CD4-positive, alpha-beta T cell treated with Interleukin-10 for 1 hour (primary cell): Measurements from ENCODE around the gene ANKS3.

Source experiments
- DNase-seq: peaks from one replicate; pipeline ENCODE4 v3.0.0-alpha.2; 2020

ANKS3 gene

GRCh38 chr16:4683255-4684057, 50.6 kb downstream of the ANKS3 start:
- no peak for DNase-seq

DNA sequence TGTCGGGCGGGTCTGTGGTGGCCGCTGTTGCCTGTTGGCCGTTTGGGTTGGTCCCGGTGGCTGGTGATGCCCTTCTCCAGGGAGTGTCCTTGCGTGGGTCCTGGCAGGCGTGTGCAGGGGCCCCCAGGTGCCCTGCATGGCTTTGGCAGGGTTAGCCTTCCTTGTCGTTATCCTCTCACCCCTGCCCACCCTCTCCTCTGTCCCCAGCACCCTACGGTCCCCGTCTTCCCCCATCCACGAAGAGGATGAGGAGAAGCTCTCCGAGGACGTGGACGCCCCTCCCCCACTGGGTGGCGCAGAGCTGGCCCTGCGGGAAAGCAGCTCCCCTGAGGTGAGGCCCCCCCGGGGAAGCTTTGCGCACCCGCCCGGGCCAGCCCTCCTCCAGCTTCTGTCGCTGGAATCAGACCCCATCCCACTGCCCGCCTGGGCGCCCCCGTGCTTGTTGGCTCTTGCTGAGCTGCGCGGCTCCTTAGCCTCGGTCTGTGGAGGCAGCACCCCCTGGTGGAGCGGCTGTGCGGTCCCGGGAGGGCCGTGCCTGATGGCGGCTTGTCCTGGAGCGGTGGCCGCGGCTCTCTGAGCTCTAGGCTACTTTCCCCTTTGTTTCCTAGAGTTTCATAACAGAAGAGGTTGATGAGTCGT, 51.3 kb downstream of the ANKS3 start:
- DNase-seq, result peak; percentile 37

DNA sequence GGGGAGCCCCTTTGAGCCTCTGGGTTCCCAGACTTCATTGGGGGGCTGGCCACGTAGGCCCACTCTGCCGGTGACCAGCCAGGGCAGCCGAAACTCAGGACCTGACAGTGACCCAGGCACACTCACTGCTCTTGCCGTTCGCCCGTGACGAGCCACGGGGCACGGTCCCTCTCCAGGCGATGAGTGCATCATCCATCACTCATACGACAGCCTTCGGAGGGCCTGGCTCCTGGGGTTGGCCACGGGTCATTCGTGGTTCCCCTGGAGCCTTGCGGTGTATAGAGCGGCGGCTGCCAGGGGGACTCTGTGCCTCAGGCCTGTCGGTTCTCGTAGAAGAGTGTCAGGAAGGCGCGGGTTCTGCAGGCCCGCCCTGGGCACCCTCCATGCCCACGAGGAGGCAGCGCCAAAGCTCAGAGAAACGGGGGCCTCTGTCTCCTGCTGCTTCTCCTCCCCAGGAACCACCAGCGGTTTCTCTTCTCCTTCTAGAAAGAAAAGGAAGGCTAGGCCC, 51.9 kb downstream of the ANKS3 start:
- DNase-seq, result no peak

GRCh38 chr16:4681471-4682083, 52.5 kb downstream of the ANKS3 start:
- DNase-seq, result no peak

DNA sequence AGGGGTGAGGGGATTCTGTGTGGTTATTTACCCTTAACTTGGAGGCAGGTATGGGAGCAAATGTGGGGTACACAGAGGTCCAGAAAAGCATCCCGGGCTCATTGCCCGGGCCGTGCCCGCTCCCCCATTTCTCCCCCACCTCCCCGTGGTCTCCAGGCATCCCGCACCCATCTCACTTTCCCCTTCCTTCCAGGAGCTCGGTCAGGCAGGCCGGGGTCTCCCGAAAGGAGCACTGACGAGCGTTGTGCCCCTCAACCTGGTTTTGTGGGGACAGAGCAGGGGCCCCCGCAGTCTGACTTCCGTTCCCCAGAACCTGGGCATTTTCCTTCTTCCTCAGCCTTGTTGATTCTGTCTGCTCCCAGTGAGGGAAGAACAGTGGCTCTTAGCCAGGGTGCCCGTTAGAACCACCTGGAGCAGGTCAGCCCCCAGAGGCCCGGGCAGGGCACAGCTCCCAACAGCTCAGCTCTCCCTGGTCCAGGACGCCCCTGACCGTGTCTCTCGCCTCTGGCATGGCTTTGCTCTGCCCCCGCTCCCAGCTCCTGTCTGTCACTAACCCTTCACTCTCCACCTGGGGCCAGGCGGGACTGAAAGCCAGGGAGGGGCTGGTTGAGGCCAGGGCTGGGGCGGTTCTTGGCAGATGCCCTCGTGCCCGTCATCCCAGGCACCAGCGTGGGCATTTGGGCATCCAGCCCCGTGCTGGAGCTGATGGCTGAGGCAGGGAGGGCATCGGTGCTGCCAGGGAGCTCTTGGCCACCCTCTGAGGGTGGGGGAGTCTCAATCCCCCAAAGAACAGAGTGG, 53.2 kb downstream of the ANKS3 start:
- no peak for DNase-seq

GRCh38 chr16:4679850-4680636, 54.0 kb downstream of the ANKS3 start:
- DNase-seq, result no peak

- DNase-seq, result no peak
These were observed 54.8 kb downstream of the ANKS3 start for GRCh38 chr16:4679156-4679849.

- no peak for DNase-seq
These were observed 55.5 kb downstream of the ANKS3 start for GRCh38 chr16:4678596-4678995.

GRCh38 chr16:4677994-4678393, 56.1 kb downstream of the ANKS3 start:
- DNase-seq, result no peak

DNA sequence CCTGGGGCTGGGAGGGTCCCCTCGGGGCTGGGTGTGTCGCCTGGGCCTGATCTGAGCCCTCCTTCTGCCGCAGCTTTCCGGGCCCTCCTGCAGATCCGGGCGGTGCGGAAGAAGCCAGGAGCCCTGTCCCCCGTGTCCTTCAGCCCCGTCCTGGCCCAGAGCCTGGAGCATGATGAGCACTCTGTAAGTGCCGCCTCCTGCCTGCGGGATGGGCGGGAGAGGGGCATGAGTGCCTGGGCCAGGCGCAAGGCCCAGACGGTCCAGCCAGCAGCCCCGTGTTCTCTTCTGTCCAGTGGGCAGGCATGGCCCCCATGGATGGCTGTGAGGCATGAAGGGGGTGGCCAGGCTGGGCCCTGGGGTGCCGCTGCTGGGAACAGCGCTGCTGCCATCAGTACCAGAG, 56.7 kb downstream of the ANKS3 start:
- no peak for DNase-seq

DNA sequence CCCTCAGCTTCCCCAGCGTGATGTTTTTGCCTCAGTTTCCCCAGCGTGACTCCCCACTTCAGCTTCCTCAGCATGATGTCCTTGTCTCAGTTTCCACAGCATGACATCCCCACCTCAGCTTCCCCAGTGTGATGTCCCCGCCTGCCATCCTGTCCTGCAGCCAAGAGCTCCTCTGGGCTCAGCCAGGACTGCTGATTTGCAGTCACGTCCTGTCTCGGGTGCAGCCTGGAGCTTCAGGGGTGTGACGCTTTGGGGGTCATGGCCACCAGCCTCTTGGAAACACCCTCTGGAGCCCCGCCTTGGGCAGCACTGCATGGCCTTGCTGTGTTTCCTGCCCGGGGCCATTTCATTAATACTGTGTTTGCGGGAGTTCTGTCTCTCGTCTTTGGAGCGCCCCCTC, 57.2 kb downstream of the ANKS3 start:
- no peak for DNase-seq

DNA sequence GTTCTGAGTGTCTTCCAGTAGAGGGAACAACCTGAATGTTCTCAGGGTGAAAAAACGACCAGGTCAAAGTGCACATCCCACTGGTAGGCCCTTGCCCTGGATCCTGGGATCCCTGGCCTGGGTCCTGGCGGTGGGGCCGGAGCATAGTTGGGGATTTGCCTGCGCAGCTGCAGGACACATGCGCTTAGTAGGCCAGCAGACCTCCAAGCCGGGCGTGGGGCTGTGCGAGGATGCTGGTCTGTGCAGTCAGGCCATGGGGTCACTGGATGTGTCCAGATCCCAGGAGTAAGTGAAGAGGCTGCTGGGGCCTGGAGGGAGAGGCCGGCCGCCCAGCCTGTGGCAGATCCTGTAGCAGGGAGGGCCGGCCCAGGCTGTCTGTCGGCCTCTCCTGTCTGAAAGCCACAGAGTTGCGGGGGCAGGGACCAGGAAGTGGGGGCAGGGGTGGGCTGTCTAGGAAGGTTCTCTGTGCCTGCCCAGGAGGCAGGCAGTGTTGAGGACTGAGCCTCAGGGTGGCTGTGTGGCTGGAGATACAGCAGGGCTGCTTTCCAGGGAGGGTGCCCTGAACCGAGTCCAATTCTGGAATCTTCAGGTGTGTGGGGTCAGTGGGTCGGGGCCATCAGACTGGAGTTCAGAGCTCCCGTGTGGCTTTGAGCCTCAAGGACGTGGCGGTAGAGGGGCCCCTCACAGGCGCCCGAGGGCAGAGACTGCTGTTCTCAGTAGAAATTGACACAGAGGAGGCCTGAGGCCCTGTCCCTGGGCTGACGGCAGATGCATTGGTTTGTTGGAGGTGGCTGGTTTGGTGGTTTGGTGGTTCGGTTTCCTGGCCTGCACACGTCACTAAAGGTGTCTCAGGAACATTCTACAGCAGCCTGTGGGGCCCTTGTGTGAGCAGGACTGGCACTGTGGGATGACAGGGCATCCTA, 57.9 kb downstream of the ANKS3 start:
- DNase-seq, result peak; percentile 75

- no peak for DNase-seq
These were observed 59.0 kb downstream of the ANKS3 start for GRCh38 chr16:4674926-4675530.

GRCh38 chr16:4673387-4674046, 60.6 kb downstream of the ANKS3 start:
- no peak for DNase-seq

- DNase-seq, result no peak
These were observed 65.6 kb downstream of the ANKS3 start for GRCh38 chr16:4668313-4668960.

GRCh38 chr16:4667203-4667963, 66.7 kb downstream of the ANKS3 start:
- no peak for DNase-seq

GRCh38 chr16:4666537-4667202, 67.4 kb downstream of the ANKS3 start:
- no peak for DNase-seq
